PC-3 (cell line): Measurements from ENCODE around the gene ZRANB1.

Source experiments
- EZH2 ChIP-seq: fragments of 300-600 bp; sonication (generic); IDR thresholded peaks from one replicate; pipeline ENCODE4 v1.6.1; 2017; ENCODE audit warnings: antibody characterized with exemption, mild to moderate bottlenecking, low read length; ENCODE audit not compliant: unreplicated experiment
- EZH2phosphoT487 ChIP-seq: fragments of 300-600 bp; sonication (generic); IDR thresholded peaks from 2 replicates; pipeline ENCODE4 v1.6.1; 2018; ENCODE audit warnings: mild to moderate bottlenecking, antibody characterized with exemption, low read length, borderline replicate concordance

DNA sequence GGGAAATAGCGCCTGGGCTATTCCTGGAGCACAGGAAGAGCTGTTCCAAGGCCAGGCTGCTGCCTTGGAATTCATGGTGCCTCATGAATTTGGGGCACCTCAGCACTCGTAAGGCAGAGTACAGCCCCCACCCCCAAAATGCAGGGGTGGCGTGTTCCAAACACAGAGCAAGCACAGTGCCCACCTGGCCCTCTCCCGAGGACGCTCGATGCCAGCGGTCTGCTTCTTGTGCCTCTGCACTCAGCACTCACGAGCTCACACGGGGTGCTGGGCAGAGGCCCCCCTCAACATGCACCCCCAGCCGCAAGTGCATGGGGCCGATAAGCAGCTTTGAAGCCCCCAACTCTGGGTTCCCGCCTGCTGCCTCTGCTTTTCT is 60.1 kb downstream of the ZRANB1 start:
- TF ChIP-seq EZH2phosphoT487 (no peak), EZH2 (no peak)
